ENCODE data around the gene ZNF444. TPM values are rescaled to one million over a fixed set of nuclear protein-coding genes. Genes with fewer than 3 reads are reported as not detected.
A peak's percentile ranks its signal among the peaks of the same experiment; 100 is the strongest.

ZNF444 gene
- total RNA-seq, 1 donor from 2014 or later = 19.2 TPM

DNA sequence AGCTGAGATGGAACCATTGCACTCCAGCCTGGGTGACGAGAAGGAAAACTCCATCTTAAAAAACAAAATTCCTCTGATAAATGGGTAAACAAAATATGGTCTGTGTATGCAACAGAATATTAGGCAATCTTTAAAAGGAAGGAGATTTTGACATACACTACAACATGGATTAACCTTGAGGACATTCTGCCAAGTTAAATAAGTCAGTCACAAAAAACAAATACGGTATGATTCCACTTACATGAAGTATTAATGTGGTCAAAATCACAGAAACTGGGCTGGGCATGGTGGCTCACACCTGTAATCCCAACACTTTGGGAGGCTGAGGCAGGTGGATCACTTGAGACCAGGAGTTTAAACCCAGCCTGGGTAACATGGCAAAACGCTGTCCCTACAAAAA, 3.0 kb upstream of the ZNF444 start:
- intact Hi-C loops (cut with micrococcal nuclease) = no loop called here
- no peaks in the 10 kb centered on the region for H3K27me3 ChIP-seq (ENCODE audit: low read depth)
- H3K36me3 ChIP-seq = no peaks in the 10 kb centered on the region
- no peak overlapping the region for H3K4me3 ChIP-seq
- H3K27ac ChIP-seq (replicated peaks) = no peak overlapping the region
- no peak for DNase-seq
- peaks cover 23% of the 10 kb centered on the region for H3K4me1 ChIP-seq
- TF ChIP-seq, protein P1, sequence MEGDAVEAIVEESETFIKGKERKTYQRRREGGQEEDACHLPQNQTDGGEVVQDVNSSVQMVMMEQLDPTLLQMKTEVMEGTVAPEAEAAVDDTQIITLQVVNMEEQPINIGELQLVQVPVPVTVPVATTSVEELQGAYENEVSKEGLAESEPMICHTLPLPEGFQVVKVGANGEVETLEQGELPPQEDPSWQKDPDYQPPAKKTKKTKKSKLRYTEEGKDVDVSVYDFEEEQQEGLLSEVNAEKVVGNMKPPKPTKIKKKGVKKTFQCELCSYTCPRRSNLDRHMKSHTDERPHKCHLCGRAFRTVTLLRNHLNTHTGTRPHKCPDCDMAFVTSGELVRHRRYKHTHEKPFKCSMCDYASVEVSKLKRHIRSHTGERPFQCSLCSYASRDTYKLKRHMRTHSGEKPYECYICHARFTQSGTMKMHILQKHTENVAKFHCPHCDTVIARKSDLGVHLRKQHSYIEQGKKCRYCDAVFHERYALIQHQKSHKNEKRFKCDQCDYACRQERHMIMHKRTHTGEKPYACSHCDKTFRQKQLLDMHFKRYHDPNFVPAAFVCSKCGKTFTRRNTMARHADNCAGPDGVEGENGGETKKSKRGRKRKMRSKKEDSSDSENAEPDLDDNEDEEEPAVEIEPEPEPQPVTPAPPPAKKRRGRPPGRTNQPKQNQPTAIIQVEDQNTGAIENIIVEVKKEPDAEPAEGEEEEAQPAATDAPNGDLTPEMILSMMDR (IDR thresholded peaks at IDR 0.05; ENCODE audit: borderline replicate concordance) = no peak
- H3K9me3 ChIP-seq (replicated peaks) = no peaks in the 10 kb centered on the region

DNA sequence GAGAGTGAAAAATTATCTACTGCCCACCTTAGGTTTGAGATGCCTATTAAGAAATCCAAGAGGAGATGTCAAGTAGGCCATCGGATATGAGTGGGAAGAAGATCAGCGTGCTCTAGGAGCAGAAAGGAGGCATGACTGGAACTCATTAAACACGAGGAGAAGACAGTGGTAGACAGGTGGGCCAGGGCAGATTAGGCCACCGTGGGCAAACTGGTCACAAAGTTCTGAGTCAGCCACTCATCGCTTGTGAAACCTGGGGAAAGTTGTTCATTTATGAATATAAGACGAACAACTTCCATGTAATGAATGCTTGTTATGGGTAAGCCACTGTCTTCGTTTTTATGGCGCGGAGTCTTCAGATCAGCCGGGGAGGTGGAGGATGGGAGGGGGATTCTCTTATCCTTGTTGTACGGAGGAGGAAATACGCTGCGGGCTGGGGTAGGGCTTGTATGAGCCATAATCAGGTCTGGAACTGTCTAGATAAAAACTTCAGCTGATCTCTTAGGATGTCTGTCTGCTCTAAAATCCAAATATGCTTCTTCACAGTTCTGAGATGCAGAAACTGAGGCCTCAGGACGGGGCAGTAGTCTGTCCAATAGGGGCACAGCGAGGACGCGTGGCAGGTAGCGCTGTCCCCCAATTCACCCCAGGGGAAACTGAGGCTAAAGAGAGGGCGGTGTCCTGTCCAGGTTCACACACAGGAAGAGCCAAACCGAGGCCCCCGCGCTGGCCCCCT, 1.1 kb upstream of the ZNF444 start:
- DNase-seq = no peak
- no peaks in the 10 kb centered on the region for H3K27me3 ChIP-seq (ENCODE audit: low read depth)
- peaks cover 23% of the 10 kb centered on the region for H3K4me1 ChIP-seq
- H3K27ac ChIP-seq (replicated peaks) = peak overlapping the region; percentile 91
- intact Hi-C loops (cut with micrococcal nuclease) = no loop called here
- TF ChIP-seq, protein P1 (IDR thresholded peaks at IDR 0.05; ENCODE audit: borderline replicate concordance) = no peak
- H3K36me3 ChIP-seq = no peaks in the 10 kb centered on the region
- H3K4me3 ChIP-seq = peak overlapping the region; percentile 81
- no peaks in the 10 kb centered on the region for H3K9me3 ChIP-seq (replicated peaks)

DNA sequence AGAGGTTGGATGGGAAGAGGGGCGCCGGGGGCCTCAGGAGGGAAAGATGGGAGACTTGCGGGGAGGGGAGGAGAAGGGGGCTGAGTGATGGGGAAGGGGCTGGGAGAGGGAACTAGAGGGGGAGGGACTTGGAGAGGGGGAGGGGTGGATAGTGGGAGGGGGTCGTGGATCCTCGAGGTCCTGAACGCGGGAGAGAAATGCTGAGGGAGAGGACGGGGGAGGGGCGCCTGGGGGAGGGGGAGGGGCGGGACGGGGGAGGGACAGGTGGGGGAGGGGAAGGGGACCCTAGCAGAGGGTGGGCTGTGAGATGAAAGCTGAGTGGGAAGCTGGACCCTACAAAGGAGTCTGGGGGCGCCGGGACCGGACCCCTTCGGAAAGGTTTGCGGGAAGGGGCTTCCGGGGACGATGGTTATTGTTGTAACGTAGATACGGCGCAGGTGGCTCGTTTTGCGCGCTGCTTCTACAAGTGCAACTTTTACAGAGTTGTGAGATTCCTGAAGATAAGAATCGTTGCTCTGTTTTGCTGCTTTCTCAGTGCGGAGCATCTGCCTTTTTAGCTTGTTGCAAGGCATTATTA, 418 bp downstream of the ZNF444 start:
- Histone ChIP-seq H3K27me3 (ENCODE audit: low read depth) (no peaks in the 10 kb centered on the region), H3K4me3 (peak overlapping the region; percentile 81), H3K4me1 (peaks cover 23% of the 10 kb centered on the region), H3K36me3 (peaks cover 3% of the 10 kb centered on the region), H3K27ac (replicated peaks) (peak overlapping the region; percentile 91), H3K9me3 (replicated peaks) (no peaks in the 10 kb centered on the region)
- TF ChIP-seq, protein P1 (IDR thresholded peaks at IDR 0.05; ENCODE audit: borderline replicate concordance) = no peak
- intact Hi-C loops (cut with micrococcal nuclease) = no loop called here
- no peak for DNase-seq

DNA sequence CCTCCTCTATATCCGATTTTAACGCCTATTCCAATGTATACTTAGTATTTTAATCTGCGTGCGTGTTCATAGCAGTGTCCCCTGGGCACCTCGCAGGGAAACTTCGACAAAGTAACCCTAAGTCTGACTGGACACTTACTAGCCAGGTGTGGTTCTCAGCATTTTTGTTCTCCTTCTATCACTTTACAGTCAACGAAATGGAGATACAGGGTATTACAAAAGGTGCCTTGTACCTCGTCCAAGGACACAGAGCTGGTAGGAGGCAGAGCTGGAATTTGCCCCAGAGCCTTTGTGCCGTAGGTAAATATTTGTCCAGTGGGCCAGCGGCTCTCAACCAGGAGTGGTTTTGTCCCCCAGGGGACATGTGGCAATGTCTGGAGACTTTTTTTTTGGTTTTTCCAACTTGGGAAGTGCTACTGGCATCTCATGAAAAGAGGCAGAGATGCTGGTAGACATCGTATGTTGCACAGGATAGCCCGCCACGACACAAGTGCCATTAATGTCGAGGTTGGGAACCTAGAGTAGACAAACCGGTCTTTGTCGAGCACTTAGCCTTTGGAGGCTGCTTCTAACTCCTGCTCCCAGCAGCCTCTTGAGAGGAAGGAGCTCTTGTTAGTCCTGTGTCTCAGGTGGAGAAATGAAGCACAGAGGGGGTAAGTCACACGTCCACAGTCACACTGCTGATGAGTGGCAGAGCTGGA, 1.1 kb downstream of the ZNF444 start:
- TF ChIP-seq, protein P1 (IDR thresholded peaks at IDR 0.05; ENCODE audit: borderline replicate concordance) = no peak
- intact Hi-C loops (cut with micrococcal nuclease) = no loop called here
- peak overlapping the region; percentile 91 for H3K27ac ChIP-seq (replicated peaks)
- DNase-seq = no peak
- no peaks in the 10 kb centered on the region for H3K27me3 ChIP-seq (ENCODE audit: low read depth)
- H3K36me3 ChIP-seq = peaks cover 9% of the 10 kb centered on the region
- no peaks in the 10 kb centered on the region for H3K9me3 ChIP-seq (replicated peaks)
- H3K4me3 ChIP-seq = peak overlapping the region; percentile 81
- H3K4me1 ChIP-seq = peaks cover 23% of the 10 kb centered on the region

DNA sequence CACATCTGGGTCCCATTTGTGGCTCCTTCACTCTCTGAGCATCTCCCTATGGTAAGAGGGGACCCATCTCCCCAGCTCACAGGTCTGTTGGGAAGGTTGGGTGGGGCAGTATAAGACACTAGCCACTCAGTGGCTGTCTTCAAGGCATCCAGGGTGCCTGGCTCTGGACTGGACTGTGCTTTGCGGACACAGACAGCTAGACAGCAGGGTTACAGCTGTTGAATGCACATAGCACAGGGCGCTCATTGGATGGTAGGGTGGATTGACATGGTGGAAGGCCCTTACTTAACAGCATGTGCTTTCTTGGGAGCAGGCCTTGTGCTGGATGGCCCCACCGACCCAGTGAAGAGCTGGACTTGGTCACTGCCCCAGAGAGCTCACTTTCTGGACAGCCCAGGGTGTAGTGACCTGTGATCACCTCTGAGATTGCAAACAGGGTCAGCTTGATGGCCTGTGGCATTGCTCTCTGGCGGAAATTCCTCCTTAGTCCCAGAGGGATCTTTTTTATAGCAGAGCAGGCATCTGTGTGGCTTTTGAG, 1.9 kb downstream of the ZNF444 start:
- H3K9me3 ChIP-seq (replicated peaks) = no peaks in the 10 kb centered on the region
- peaks cover 23% of the 10 kb centered on the region for H3K4me1 ChIP-seq
- no peak overlapping the region for H3K27ac ChIP-seq (replicated peaks)

More for the DNA sequence above, 1.9 kb downstream of the ZNF444 start:
- Histone ChIP-seq H3K27me3 (ENCODE audit: low read depth) (no peaks in the 10 kb centered on the region), H3K4me3 (no peak overlapping the region), H3K36me3 (peaks cover 15% of the 10 kb centered on the region)
- intact Hi-C loops (cut with micrococcal nuclease) = no loop called here
- TF ChIP-seq, protein P1 (IDR thresholded peaks at IDR 0.05; ENCODE audit: borderline replicate concordance) = no peak
- DNase-seq = no peak
